Colonic mucosa (tissue), 4 donors: Measurements from ENCODE around the gene GRM7. TPM values are rescaled to one million over a fixed set of nuclear protein-coding genes. Genes with fewer than 3 reads are reported as not detected.

Experiments used
- DNase-seq: peaks from one replicate; pipeline ENCODE4 v3.0.0-alpha.2; 2020
- H3K27ac ChIP-seq: fragments of 200-600 bp; one replicate; pipeline ENCODE4 v1.8.0; 2021
- H3K27me3 ChIP-seq: fragments of 200-600 bp; one replicate; pipeline ENCODE4 v1.8.0; 2021
- H3K36me3 ChIP-seq: fragments of 200-600 bp; one replicate; pipeline ENCODE4 v1.8.0; 2021
- H3K4me1 ChIP-seq: fragments of 200-600 bp; one replicate; pipeline ENCODE4 v1.8.0; 2021; ENCODE audit warnings: mild to moderate bottlenecking
- H3K4me3 ChIP-seq: fragments of 200-600 bp; one replicate; pipeline ENCODE4 v1.8.0; 2021
- H3K9ac ChIP-seq, 2 donors: one replicate each; pipeline ENCODE4 v1.7.0; 2013; ENCODE audit warnings: control low read depth in 2 of 2, low read depth in 2 of 2, low read length in 2 of 2
- H3K9me3 ChIP-seq: fragments of 200-600 bp; one replicate; pipeline ENCODE4 v1.8.0; 2021
- intact Hi-C: fragments of 100-400 bp; cut with DNase I; formaldehyde crosslinking; loops from one replicate; pipeline ENCODE4 v1.14.1; 2022
- total RNA-seq, 2 donors: library from RNA; stranded (reverse); fragmentation: NEBNext Ultra II Directional in 1 of 2; extraction: Animal tissue kit (Norgen Biotek cat#: 25700) in 1 of 2; gene quantifications; one replicate each; pipeline ENCODE4 v1.2.1, GENCODE V29; 2021
- TF ChIP-seq, protein P1 (sequence below): fragments of 200-600 bp; IDR thresholded peaks from one replicate; pipeline ENCODE4 v1.8.0; 2022; ENCODE audit warnings: antibody characterized with exemption, mild to moderate bottlenecking
- donor health status: healthy.
- donor health status: DM: no; HTN: no; CAD: no.
- donor health status: DM: no; HTN: no; CAD: no.

The GRM7 gene
- total RNA-seq, 2 donors from 2014 or later: 0.15 to 0.66 TPM

GRCh38 chr3:7205535-7205934, 344.6 kb downstream of the GRM7 start:
- Histone ChIP-seq H3K9me3 (no peaks in the 10 kb centered on the region), H3K27me3 (no peaks in the 10 kb centered on the region), H3K4me3 (no peak overlapping the region), H3K9ac (no peak overlapping the region), H3K4me1 (no peaks in the 10 kb centered on the region), H3K27ac (no peak overlapping the region), H3K36me3 (no peaks in the 10 kb centered on the region)
- intact Hi-C loops: no loop called here
- TF ChIP-seq, protein P1, sequence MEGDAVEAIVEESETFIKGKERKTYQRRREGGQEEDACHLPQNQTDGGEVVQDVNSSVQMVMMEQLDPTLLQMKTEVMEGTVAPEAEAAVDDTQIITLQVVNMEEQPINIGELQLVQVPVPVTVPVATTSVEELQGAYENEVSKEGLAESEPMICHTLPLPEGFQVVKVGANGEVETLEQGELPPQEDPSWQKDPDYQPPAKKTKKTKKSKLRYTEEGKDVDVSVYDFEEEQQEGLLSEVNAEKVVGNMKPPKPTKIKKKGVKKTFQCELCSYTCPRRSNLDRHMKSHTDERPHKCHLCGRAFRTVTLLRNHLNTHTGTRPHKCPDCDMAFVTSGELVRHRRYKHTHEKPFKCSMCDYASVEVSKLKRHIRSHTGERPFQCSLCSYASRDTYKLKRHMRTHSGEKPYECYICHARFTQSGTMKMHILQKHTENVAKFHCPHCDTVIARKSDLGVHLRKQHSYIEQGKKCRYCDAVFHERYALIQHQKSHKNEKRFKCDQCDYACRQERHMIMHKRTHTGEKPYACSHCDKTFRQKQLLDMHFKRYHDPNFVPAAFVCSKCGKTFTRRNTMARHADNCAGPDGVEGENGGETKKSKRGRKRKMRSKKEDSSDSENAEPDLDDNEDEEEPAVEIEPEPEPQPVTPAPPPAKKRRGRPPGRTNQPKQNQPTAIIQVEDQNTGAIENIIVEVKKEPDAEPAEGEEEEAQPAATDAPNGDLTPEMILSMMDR: no peak
- no peak for DNase-seq

DNA sequence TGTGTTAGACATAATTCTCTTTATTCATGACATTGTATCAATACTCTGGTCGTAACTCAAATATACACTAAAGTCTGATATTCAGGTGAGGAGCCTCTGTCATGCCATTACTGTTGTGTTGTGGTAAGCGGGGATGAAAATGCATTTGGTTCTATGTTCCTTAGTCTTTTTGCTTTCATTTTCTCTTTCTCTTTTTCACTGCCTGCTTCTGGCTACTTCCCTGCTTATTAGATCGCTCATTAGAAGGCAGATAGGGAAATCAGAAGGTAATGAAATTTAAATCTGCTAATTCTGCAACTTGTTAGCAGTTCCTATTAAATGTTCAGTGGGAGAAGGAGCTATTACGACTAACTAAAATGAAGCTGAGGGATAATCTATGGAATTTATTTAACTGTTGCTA, 345.0 kb downstream of the GRM7 start:
- H3K4me1 ChIP-seq: no peaks in the 10 kb centered on the region
- intact Hi-C loops: no loop called here
- no peak overlapping the region for H3K27ac ChIP-seq
- H3K9ac ChIP-seq: no peak overlapping the region
- TF ChIP-seq, protein P1: no peak
- H3K36me3 ChIP-seq: no peaks in the 10 kb centered on the region
- H3K4me3 ChIP-seq: no peak overlapping the region
- no peak for DNase-seq
- no peaks in the 10 kb centered on the region for H3K9me3 ChIP-seq
- H3K27me3 ChIP-seq: no peaks in the 10 kb centered on the region

- Histone ChIP-seq H3K4me1 (no peaks in the 10 kb centered on the region), H3K9me3 (no peaks in the 10 kb centered on the region), H3K36me3 (no peaks in the 10 kb centered on the region), H3K27me3 (no peaks in the 10 kb centered on the region), H3K4me3 (no peak overlapping the region), H3K9ac (no peak overlapping the region), H3K27ac (no peak overlapping the region)
- TF ChIP-seq, protein P1: no peak
- intact Hi-C loops: no loop called here
- no peak for DNase-seq
Observed at GRCh38 chr3:7207125-7207524, 346.2 kb downstream of the GRM7 start.

- TF ChIP-seq, protein P1: no peak
- Histone ChIP-seq H3K4me3 (no peak overlapping the region), H3K27me3 (no peaks in the 10 kb centered on the region), H3K9ac (no peak overlapping the region), H3K27ac (no peak overlapping the region), H3K4me1 (no peaks in the 10 kb centered on the region), H3K36me3 (no peaks in the 10 kb centered on the region), H3K9me3 (no peaks in the 10 kb centered on the region)
- intact Hi-C loops: no loop called here
- DNase-seq: no peak
Observed at GRCh38 chr3:7207928-7208327, 347.0 kb downstream of the GRM7 start.

- Histone ChIP-seq H3K9ac (no peak overlapping the region), H3K36me3 (no peaks in the 10 kb centered on the region), H3K27ac (no peak overlapping the region), H3K9me3 (no peaks in the 10 kb centered on the region), H3K4me1 (no peaks in the 10 kb centered on the region), H3K4me3 (no peak overlapping the region), H3K27me3 (no peaks in the 10 kb centered on the region)
- DNase-seq: no peak
- intact Hi-C loops: no loop called here
- TF ChIP-seq, protein P1: no peak
Observed at GRCh38 chr3:7209098-7209497, 348.2 kb downstream of the GRM7 start.

GRCh38 chr3:7211740-7212139, 350.8 kb downstream of the GRM7 start:
- no peaks in the 10 kb centered on the region for H3K9me3 ChIP-seq
- no peak overlapping the region for H3K4me3 ChIP-seq
- no peak overlapping the region for H3K9ac ChIP-seq
- no peaks in the 10 kb centered on the region for H3K27me3 ChIP-seq
- H3K4me1 ChIP-seq: no peaks in the 10 kb centered on the region
- TF ChIP-seq, protein P1: no peak
- H3K27ac ChIP-seq: no peak overlapping the region
- no peak for DNase-seq
- no peaks in the 10 kb centered on the region for H3K36me3 ChIP-seq
- intact Hi-C loops: no loop called here
